Activated CD4-positive, alpha-beta memory T cell treated with anti-CD3 and anti-CD28 coated beads, Interleukin-2, amount 10 ng/mL, durations not matched to agents 7 days and 5 days (primary cell): ENCODE measurements around the gene PYGM. TPM values are rescaled to one million over a fixed set of nuclear protein-coding genes. Genes with fewer than 3 reads are reported as not detected.

ENCODE experiments used
- CTCF ChIA-PET: fragments of 350-600 bp; sonication (Branson Sonifier 250); formaldehyde crosslinking; loops from one replicate; lab custom pipeline; 2021; ENCODE audit warnings: antibody characterized with exemption, inconsistent platforms; lab: Charles Lee
- POLR2A ChIA-PET: fragments of 350-600 bp; sonication (Branson Sonifier 250); formaldehyde crosslinking; loops from one replicate; lab custom pipeline; 2021; ENCODE audit warnings: antibody characterized with exemption; lab: Charles Lee
- DNase-seq: peaks from one replicate; pipeline ENCODE4 v3.0.0-alpha.2; 2020
- H3K27ac Mint-ChIP-seq: one replicate; pipeline ENCODE4 v1.8.0; 2021; ENCODE audit warnings: mild to moderate bottlenecking, mixed read lengths
- H3K27me3 Mint-ChIP-seq: one replicate; pipeline ENCODE4 v1.8.0; 2021; ENCODE audit warnings: mixed read lengths
- H3K36me3 Mint-ChIP-seq: one replicate; pipeline ENCODE4 v1.8.0; 2021; ENCODE audit warnings: low read depth, mixed read lengths
- H3K4me1 Mint-ChIP-seq: one replicate; pipeline ENCODE4 v1.8.0; 2021; ENCODE audit warnings: mixed read lengths
- H3K4me3 Mint-ChIP-seq: one replicate; pipeline ENCODE4 v1.8.0; 2021; ENCODE audit warnings: mild to moderate bottlenecking, mixed read lengths
- H3K9me3 Mint-ChIP-seq: one replicate; pipeline ENCODE4 v1.8.0; 2021; ENCODE audit warnings: mixed read lengths
- total RNA-seq, 2 experiments: library from RNA; stranded (reverse); gene quantifications; one replicate each; pipeline ENCODE4 v1.2.3, GENCODE V29; 2021

The PYGM gene
- 1 to 10 TPM; 3.1 to 4.0 TPM for total RNA-seq

- no peaks in the 10 kb centered on the region for H3K27me3 Mint-ChIP-seq
- no peak within 1 kb of the TSS for H3K4me3 Mint-ChIP-seq
- peaks cover 43% of the 10 kb centered on the region for H3K36me3 Mint-ChIP-seq
- H3K9me3 Mint-ChIP-seq: no peaks in the 10 kb centered on the region
- DNase-seq: no peak
- ChIA-PET POLR2A (interaction anchor here (1.0 to 13.2 kb wide), 5 partner anchors 11 to 88 kb away, joined by 3 to 435 read pairs (median 10); partner anchors contain the start of genes RASGRP2 and SF1), CTCF (interaction anchor here (0.8 to 11.8 kb wide), 6 partner anchors 7 to 429 kb away, joined by 3 to 132 read pairs (median 4); partner anchors contain the start of genes RASGRP2 and SF1)
- H3K4me1 Mint-ChIP-seq: peaks cover 54% of the 10 kb centered on the region
- H3K27ac Mint-ChIP-seq: peak within 1 kb of the TSS; percentile 99
Measured at GRCh38 chr11:64759722-64760719, at the start of gene PYGM. Gene PYGM, minus strand, starts transcription at chr11:64759974. Its CDS starts 76 bp downstream, at chr11:64759898.

- ChIA-PET POLR2A (no interaction called here), CTCF (no interaction called here)
- Mint-ChIP-seq H3K4me3 (no peak overlapping the region), H3K27me3 (no peaks in the 10 kb centered on the region), H3K4me1 (peaks cover 45% of the 10 kb centered on the region), H3K27ac (no peak overlapping the region), H3K9me3 (no peaks in the 10 kb centered on the region), H3K36me3 (peaks cover 29% of the 10 kb centered on the region)
- DNase-seq: no peak
Measured at GRCh38 chr11:64805481-64805880, 45.7 kb upstream of the PYGM start.

- DNase-seq: no peak
- ChIA-PET POLR2A (interaction anchor here (0.8 to 3.1 kb wide), 6 partner anchors 8 to 60 kb away, joined by 3 to 18 read pairs (median 4); partner anchors contain the start of gene RASGRP2), CTCF (interaction anchor here (0.5 to 1.3 kb wide), 3 partner anchors 26 to 471 kb away, joined by 3 to 4 read pairs (median 3); partner anchors contain the start of gene SF1)
- H3K9me3 Mint-ChIP-seq: no peaks in the 10 kb centered on the region
- H3K27me3 Mint-ChIP-seq: no peaks in the 10 kb centered on the region
- H3K36me3 Mint-ChIP-seq: peaks cover 28% of the 10 kb centered on the region
- H3K27ac Mint-ChIP-seq: no peak overlapping the region
- H3K4me1 Mint-ChIP-seq: peaks cover 40% of the 10 kb centered on the region
- H3K4me3 Mint-ChIP-seq: peak overlapping the region; percentile 85
Measured at GRCh38 chr11:64804346-64805210, 44.8 kb upstream of the PYGM start.

- CTCF ChIA-PET: interaction anchor here (0.5 to 1.3 kb wide), 3 partner anchors 25 to 471 kb away, joined by 3 to 4 read pairs (median 3); partner anchors contain the start of gene SF1
- POLR2A ChIA-PET: interaction anchor here (0.8 to 3.1 kb wide), 10 partner anchors 9 to 693 kb away, joined by 3 to 18 read pairs (median 3); partner anchors contain the start of genes ARL2 and RASGRP2
Measured at GRCh38 chr11:64803846-64804345, 44.1 kb upstream of the PYGM start.

GRCh38 chr11:64803158-64803845 lies 43.5 kb upstream of the PYGM start, which contains the start of gene MAP4K2:
Gene MAP4K2, minus strand, starts transcription at chr11:64803214. Its CDS starts 65 bp downstream, at chr11:64803149.
- Mint-ChIP-seq H3K36me3 (peaks cover 37% of the 10 kb centered on the region), H3K27me3 (no peaks in the 10 kb centered on the region), H3K4me1 (peaks cover 39% of the 10 kb centered on the region), H3K4me3 (peak within 1 kb of the TSS; percentile 85), H3K27ac (peak within 1 kb of the TSS; percentile 86), H3K9me3 (no peaks in the 10 kb centered on the region)
- ChIA-PET POLR2A (interaction anchor here (0.8 to 3.1 kb wide), 15 partner anchors 7 to 694 kb away, joined by 3 to 18 read pairs (median 4); partner anchors contain the start of genes ARL2, MEN1, RASGRP2 and SF1), CTCF (interaction anchor here (1.2 to 1.5 kb wide), 3 partner anchors 18 to 42 kb away, joined by 3 to 4 read pairs (median 4); no protein-coding TSS in a partner anchor)
- DNase-seq: peak; percentile 91

More at GRCh38 chr11:64803846-64804345, 44.1 kb upstream of the PYGM start:
- Mint-ChIP-seq H3K4me1 (peaks cover 38% of the 10 kb centered on the region), H3K27me3 (no peaks in the 10 kb centered on the region), H3K36me3 (peaks cover 33% of the 10 kb centered on the region), H3K9me3 (no peaks in the 10 kb centered on the region), H3K27ac (peak overlapping the region; percentile 86), H3K4me3 (peak overlapping the region; percentile 85)
- no peak for DNase-seq

- Mint-ChIP-seq H3K36me3 (peaks cover 37% of the 10 kb centered on the region), H3K27me3 (no peaks in the 10 kb centered on the region), H3K4me1 (peaks cover 36% of the 10 kb centered on the region), H3K27ac (peak overlapping the region; percentile 80), H3K9me3 (no peaks in the 10 kb centered on the region), H3K4me3 (peak overlapping the region; percentile 80)
- peak; percentile 41 for DNase-seq
- CTCF ChIA-PET: interaction anchor here (1.0 to 1.6 kb wide), 4 partner anchors 18 to 45 kb away, joined by 3 to 5 read pairs (median 4); no protein-coding TSS in a partner anchor
- POLR2A ChIA-PET: interaction anchor here (0.8 to 3.1 kb wide), 15 partner anchors 8 to 485 kb away, joined by 3 to 18 read pairs (median 4); partner anchors contain the start of genes ARL2, MEN1, PRDX5 and RASGRP2
Measured at GRCh38 chr11:64802370-64803157, 42.8 kb upstream of the PYGM start.

- ChIA-PET POLR2A (interaction anchor here (0.8 to 3.1 kb wide), 9 partner anchors 9 to 484 kb away, joined by 3 to 18 read pairs (median 6); partner anchors contain the start of genes MEN1, PRDX5, RASGRP2 and SF1), CTCF (interaction anchor here (1.0 to 1.6 kb wide), 3 partner anchors 20 to 46 kb away, joined by 3 to 5 read pairs (median 4); no protein-coding TSS in a partner anchor)
- H3K4me3 Mint-ChIP-seq: peak overlapping the region; percentile 80
- H3K27me3 Mint-ChIP-seq: no peaks in the 10 kb centered on the region
- peak overlapping the region; percentile 80 for H3K27ac Mint-ChIP-seq
- peaks cover 34% of the 10 kb centered on the region for H3K36me3 Mint-ChIP-seq
- DNase-seq: no peak
- peaks cover 35% of the 10 kb centered on the region for H3K4me1 Mint-ChIP-seq
- H3K9me3 Mint-ChIP-seq: no peaks in the 10 kb centered on the region
Measured at GRCh38 chr11:64801561-64802369, 42.0 kb upstream of the PYGM start.

GRCh38 chr11:64801158-64801464 lies 41.3 kb upstream of the PYGM start:
- POLR2A ChIA-PET: interaction anchor here (0.9 to 2.4 kb wide), 5 partner anchors 10 to 56 kb away, joined by 3 to 16 read pairs (median 5); partner anchors contain the start of genes MEN1 and SF1
- DNase-seq: no peak
- Mint-ChIP-seq H3K9me3 (no peaks in the 10 kb centered on the region), H3K27me3 (no peaks in the 10 kb centered on the region), H3K27ac (peak overlapping the region; percentile 80), H3K36me3 (peaks cover 35% of the 10 kb centered on the region), H3K4me1 (peaks cover 42% of the 10 kb centered on the region), H3K4me3 (peak overlapping the region; percentile 80)
- CTCF ChIA-PET: no interaction called here

- CTCF ChIA-PET: interaction anchor here (1.2 to 1.7 kb wide), 2 partner anchors 10 to 14 kb away, joined by 3 to 12 read pairs; no protein-coding TSS in a partner anchor
- no peaks in the 10 kb centered on the region for H3K9me3 Mint-ChIP-seq
- H3K4me3 Mint-ChIP-seq: peak overlapping the region; percentile 80
- POLR2A ChIA-PET: interaction anchor here (0.9 to 1.6 kb wide), 4 partner anchors 10 to 55 kb away, joined by 3 to 5 read pairs (median 4); partner anchors contain the start of genes MEN1 and SF1
- peaks cover 46% of the 10 kb centered on the region for H3K4me1 Mint-ChIP-seq
- DNase-seq: no peak
- peaks cover 34% of the 10 kb centered on the region for H3K36me3 Mint-ChIP-seq
- no peaks in the 10 kb centered on the region for H3K27me3 Mint-ChIP-seq
- H3K27ac Mint-ChIP-seq: no peak overlapping the region
Measured at GRCh38 chr11:64800303-64801157, 40.8 kb upstream of the PYGM start.
